Ovary (tissue), 3 donors: Measurements from ENCODE around the gene NECTIN1.

ENCODE experiments used
- POLR2A ChIP-seq: fragments of 450-650 bp; IDR thresholded peaks from one replicate; pipeline ENCODE4 v1.6.1; 2017; ENCODE audit warnings: antibody characterized with exemption, mild to moderate bottlenecking, moderate library complexity
- TF ChIP-seq, protein P1 (sequence below), 3 donors: fragments of 450-650 bp in 2 of 3; fragments of 200-600 bp in 1 of 3; IDR thresholded peaks; one replicate each; pipeline versions ENCODE4 v1.5.1 to v1.8.0; 2016 to 2022; ENCODE audit warnings: antibody characterized with exemption in 3 of 3, mild to moderate bottlenecking in 1 of 3
- donor health status: DM: no; HTN: no; CAD: no.

DNA sequence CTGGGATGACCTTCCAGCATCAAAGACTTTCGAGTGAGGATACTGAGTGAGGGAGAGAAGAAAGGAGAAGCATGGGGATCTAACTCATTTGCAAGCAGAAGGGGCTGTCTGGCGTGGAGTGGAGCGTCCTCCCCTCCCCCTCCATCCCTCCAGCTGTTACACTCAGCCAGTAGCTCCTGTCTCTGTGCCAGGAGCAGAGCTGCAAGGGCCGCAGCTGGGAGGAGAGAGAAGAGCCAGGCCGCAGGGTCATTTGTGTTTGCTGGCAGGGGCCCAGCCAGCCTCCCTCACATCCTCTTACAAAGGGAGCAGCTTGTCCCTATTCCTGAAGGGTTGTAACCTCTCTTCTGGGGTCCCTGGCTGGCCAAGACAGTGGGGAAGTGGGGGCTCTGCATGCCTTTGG is 57.9 kb downstream of the NECTIN1 start:
- TF ChIP-seq, protein P1, sequence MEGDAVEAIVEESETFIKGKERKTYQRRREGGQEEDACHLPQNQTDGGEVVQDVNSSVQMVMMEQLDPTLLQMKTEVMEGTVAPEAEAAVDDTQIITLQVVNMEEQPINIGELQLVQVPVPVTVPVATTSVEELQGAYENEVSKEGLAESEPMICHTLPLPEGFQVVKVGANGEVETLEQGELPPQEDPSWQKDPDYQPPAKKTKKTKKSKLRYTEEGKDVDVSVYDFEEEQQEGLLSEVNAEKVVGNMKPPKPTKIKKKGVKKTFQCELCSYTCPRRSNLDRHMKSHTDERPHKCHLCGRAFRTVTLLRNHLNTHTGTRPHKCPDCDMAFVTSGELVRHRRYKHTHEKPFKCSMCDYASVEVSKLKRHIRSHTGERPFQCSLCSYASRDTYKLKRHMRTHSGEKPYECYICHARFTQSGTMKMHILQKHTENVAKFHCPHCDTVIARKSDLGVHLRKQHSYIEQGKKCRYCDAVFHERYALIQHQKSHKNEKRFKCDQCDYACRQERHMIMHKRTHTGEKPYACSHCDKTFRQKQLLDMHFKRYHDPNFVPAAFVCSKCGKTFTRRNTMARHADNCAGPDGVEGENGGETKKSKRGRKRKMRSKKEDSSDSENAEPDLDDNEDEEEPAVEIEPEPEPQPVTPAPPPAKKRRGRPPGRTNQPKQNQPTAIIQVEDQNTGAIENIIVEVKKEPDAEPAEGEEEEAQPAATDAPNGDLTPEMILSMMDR (IDR thresholded peaks at IDR 0.05) = no peak
- no peak for TF ChIP-seq POLR2A
